ENCODE measurements around the gene WDR76. TPM values are rescaled to one million over a fixed set of nuclear protein-coding genes. Genes with fewer than 3 reads are reported as not detected.

WDR76 gene
- total RNA-seq, 1 experiment from 2014 or later, result 29.6 TPM

GRCh38 chr15:43876872-43877271 lies 50.1 kb downstream of the WDR76 start:
- Histone ChIP-seq H2BK5ac (ENCODE audit: insufficient read length, low read length) (no peak overlapping the region), H3K9ac (ENCODE audit: extremely low read depth, insufficient read length, low read length) (no peak overlapping the region), H4K91ac (ENCODE audit: insufficient read length, low read depth, low read length) (no peak overlapping the region), H3K27me3 (ENCODE audit: insufficient read depth, low read length) (no peaks in the 10 kb centered on the region), H4K5ac (ENCODE audit: insufficient read length, low read depth, low read length) (no peak overlapping the region), H3K79me1 (ENCODE audit: insufficient read depth, low read depth, low read length, poor library complexity, severe bottlenecking) (no peaks in the 10 kb centered on the region), H2BK12ac (ENCODE audit: insufficient read length, low read depth, low read length) (no peak overlapping the region), H2BK20ac (ENCODE audit: low read depth, low read length, poor library complexity, severe bottlenecking) (no peak overlapping the region), H3T11ph (ENCODE audit: low read length) (no peak overlapping the region), H3K23me2 (ENCODE audit: insufficient read length, low read depth, low read length, poor library complexity, severe bottlenecking) (no peaks in the 10 kb centered on the region), H3K14ac (ENCODE audit: insufficient read depth, low read length) (no peak overlapping the region), H2AFZ (ENCODE audit: low read length) (no peak overlapping the region), H2BK15ac (ENCODE audit: low read depth, low read length) (no peak overlapping the region), H3K4me2 (ENCODE audit: insufficient read depth, insufficient read length, low read length) (no peak overlapping the region), H4K20me1 (ENCODE audit: control insufficient read depth, insufficient read depth, insufficient read length) (no peaks in the 10 kb centered on the region), H2AK5ac (ENCODE audit: insufficient read length, low read length) (no peak overlapping the region), H3K18ac (ENCODE audit: insufficient read length, low read depth, low read length) (no peak overlapping the region), H3K4me1 (ENCODE audit: insufficient read depth, low read length) (peaks cover 6% of the 10 kb centered on the region; the same call in 1 of the 2 replicates), H3K23ac (ENCODE audit: insufficient read length, low read depth, low read length) (no peak overlapping the region), H3K4ac (ENCODE audit: low read depth, low read length) (no peak overlapping the region), H4K8ac (replicated peaks; ENCODE audit: insufficient read length, low read depth, low read length) (no peak overlapping the region), H3K56ac (ENCODE audit: insufficient read length, low read depth, low read length) (no peak overlapping the region), H2BK120ac (ENCODE audit: low read depth, low read length, poor library complexity, severe bottlenecking) (no peak overlapping the region), H3K9me3 (ENCODE audit: control insufficient read depth, low read depth, low read length) (no peaks in the 10 kb centered on the region), H3K79me2 (ENCODE audit: insufficient read depth, low read length) (no peaks in the 10 kb centered on the region), H3K27ac (ENCODE audit: insufficient read length, low read depth, low read length) (no peak overlapping the region)
- no peaks in the 10 kb centered on the region for H3K27me3 Mint-ChIP-seq (ENCODE audit: low read depth)
- no peaks in the 10 kb centered on the region for H3K9me3 Mint-ChIP-seq
- peaks cover 6 to 36% (median 16%) of the 10 kb centered on the region in 3 experiments; a peak in 6 of 7 replicates for H3K36me3 Mint-ChIP-seq (ENCODE audit: insufficient read depth in 1 of 3, low read depth in 3 of 3)
- no peak for DNase-seq
- TF ChIP-seq, protein P1, sequence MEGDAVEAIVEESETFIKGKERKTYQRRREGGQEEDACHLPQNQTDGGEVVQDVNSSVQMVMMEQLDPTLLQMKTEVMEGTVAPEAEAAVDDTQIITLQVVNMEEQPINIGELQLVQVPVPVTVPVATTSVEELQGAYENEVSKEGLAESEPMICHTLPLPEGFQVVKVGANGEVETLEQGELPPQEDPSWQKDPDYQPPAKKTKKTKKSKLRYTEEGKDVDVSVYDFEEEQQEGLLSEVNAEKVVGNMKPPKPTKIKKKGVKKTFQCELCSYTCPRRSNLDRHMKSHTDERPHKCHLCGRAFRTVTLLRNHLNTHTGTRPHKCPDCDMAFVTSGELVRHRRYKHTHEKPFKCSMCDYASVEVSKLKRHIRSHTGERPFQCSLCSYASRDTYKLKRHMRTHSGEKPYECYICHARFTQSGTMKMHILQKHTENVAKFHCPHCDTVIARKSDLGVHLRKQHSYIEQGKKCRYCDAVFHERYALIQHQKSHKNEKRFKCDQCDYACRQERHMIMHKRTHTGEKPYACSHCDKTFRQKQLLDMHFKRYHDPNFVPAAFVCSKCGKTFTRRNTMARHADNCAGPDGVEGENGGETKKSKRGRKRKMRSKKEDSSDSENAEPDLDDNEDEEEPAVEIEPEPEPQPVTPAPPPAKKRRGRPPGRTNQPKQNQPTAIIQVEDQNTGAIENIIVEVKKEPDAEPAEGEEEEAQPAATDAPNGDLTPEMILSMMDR (conservative IDR thresholded peaks at IDR 0.05), result no peak
- no CpG with 5 or more reads among the region's 3 CpGs for WGBS (ENCODE audit: extremely low coverage, insufficient read length, low lambda C conversion rate)
- peaks cover 17 to 18% of the 10 kb centered on the region in 2 experiments for H3K4me1 Mint-ChIP-seq
- no peak overlapping the region; a peak in 1 of 7 replicates for H3K27ac Mint-ChIP-seq
- no peak overlapping the region for H3K4me3 Mint-ChIP-seq
